ENCODE measurements around the gene GPR50. TPM values are rescaled to one million over a fixed set of nuclear protein-coding genes. Genes with fewer than 3 reads are reported as not detected.
A peak's percentile ranks its signal among the peaks of the same experiment; 100 is the strongest.

GPR50 gene
- total RNA-seq, result not detected

DNA sequence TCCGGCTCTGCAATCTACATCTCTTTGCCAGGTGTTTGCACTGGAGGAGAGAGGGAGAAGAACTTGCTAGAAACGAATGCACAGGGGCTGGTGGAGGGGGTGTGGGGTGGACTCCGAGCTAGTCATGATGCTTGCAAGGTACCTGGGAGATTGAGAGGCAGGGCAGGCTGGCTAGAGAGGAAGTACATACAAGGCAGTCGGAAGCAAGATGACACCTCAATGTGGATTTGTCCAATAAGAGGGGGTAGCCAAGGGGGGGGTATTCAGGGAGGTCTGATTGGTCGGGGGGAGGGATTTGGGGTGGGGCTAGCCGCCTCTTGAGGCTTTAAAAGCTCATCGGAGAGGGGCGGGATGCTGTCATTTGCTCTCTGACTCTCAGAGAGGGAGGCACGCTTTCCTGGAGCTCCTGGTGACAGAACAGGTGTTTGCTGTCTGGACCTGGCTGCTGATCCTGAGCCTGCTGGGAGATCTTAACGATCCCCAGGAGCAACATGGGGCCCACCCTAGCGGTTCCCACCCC, at the start of gene GPR50:
Gene GPR50 (plus strand): TSS at position 354 of the 520 bp plus-strand sequence. CDS start 138 bp downstream, at position 492.
- DNase-seq, result no peak
- Mint-ChIP-seq H3K4me3 (no peak within 1 kb of the TSS), H3K9me3 (ENCODE audit: low read depth) (no peaks in the 10 kb centered on the region), H3K4me1 (peaks cover 7% of the 10 kb centered on the region), H3K27me3 (peaks cover 66% of the 10 kb centered on the region), H3K36me3 (no peaks in the 10 kb centered on the region), H3K27ac (no peak within 1 kb of the TSS)
- ATAC-seq, result no peak
- CTCF ChIA-PET, result no interaction called here

DNA sequence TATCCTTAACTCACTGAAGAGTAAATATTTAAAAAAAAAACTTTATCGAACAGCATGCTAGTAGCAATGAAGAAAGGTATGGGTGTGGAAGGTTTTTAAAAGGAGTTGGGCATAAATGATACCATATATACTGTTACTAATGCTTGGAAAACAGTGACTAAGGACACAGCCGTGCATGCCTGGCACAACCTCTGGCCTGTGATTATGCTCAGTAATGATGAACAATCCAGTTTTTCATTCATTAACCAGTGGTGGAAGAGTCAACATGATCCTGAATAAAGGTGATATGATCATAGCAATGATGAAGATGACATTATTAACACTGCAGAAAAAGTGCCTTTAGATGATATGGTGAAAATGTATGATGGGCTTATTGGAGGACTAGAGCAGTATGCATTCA, 43.9 kb upstream of the GPR50 start:
- no peaks in the 10 kb centered on the region for H3K27me3 Mint-ChIP-seq
- no peak for ATAC-seq
- H3K36me3 Mint-ChIP-seq, result no peaks in the 10 kb centered on the region
- H3K27ac Mint-ChIP-seq, result no peak overlapping the region
- CTCF ChIA-PET, result no interaction called here
- H3K4me3 Mint-ChIP-seq, result no peak overlapping the region
- H3K9me3 Mint-ChIP-seq (ENCODE audit: low read depth), result no peaks in the 10 kb centered on the region
- no peaks in the 10 kb centered on the region for H3K4me1 Mint-ChIP-seq
- no peak for DNase-seq

DNA sequence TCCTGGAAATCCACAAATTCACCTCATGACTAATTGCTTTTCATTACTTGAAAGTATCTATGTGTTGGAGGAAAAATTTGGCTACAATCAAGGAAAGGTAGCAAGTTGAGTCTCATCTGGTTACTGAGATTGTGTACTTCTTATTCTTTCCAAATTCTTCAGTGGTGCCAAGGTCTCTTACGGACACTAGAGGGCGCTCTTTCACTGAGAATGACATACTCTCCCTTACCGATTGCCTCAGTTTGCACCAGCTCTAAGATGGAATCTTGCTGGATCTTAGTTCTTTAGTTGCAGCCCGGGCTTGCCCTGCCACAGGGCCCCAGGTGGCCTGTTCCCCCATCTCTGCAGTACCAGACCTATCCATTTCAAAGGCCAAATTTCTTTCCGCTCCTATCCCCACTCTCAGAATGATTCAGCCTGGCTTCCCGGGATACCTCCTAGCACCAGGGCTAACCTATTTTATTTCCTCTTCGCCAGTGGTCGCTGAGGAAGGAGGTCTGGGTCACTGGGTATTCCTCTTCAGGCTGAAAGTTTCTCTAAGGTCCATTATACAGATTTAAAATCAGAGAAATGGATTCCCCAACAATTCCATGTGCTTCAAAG, 24.6 kb upstream of the GPR50 start:
- H3K9me3 Mint-ChIP-seq (ENCODE audit: low read depth), result no peaks in the 10 kb centered on the region
- H3K4me3 Mint-ChIP-seq, result no peak overlapping the region
- no peaks in the 10 kb centered on the region for H3K4me1 Mint-ChIP-seq
- no peaks in the 10 kb centered on the region for H3K36me3 Mint-ChIP-seq
- ATAC-seq (peak; percentile 42), DNase-seq (peak; percentile 43)
- CTCF ChIA-PET, result interaction anchor here (0.5 to 1.9 kb wide), 5 partner anchors 8 to 340 kb away, joined by 3 to 4 read pairs (median 3); no protein-coding TSS in a partner anchor
- no peak overlapping the region for H3K27ac Mint-ChIP-seq
- H3K27me3 Mint-ChIP-seq, result peaks cover 35% of the 10 kb centered on the region

DNA sequence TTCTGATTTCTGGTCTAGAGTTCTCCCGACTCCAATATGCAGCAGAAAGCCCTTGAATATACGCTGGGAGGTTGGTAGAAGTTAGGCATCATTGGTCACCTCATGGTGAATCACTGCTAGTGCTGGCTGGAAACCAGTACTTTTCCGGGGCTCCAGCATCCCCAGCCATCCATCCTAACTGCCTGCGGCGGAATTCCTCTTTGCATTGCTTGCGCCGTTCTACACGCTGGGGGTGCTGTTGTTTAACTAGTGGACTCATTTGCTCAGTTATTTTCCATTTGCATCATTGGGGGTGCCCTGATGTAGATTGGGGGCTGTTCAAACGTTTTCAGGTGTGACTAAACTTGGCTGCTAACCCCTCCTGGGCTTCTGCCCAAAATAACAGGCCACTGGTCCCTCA, 23.3 kb upstream of the GPR50 start:
- ATAC-seq (no peak), DNase-seq (no peak)
- Mint-ChIP-seq H3K36me3 (no peaks in the 10 kb centered on the region), H3K4me1 (no peaks in the 10 kb centered on the region), H3K27me3 (peaks cover 26% of the 10 kb centered on the region), H3K27ac (no peak overlapping the region), H3K4me3 (no peak overlapping the region), H3K9me3 (ENCODE audit: low read depth) (no peaks in the 10 kb centered on the region)
- CTCF ChIA-PET, result no interaction called here

DNA sequence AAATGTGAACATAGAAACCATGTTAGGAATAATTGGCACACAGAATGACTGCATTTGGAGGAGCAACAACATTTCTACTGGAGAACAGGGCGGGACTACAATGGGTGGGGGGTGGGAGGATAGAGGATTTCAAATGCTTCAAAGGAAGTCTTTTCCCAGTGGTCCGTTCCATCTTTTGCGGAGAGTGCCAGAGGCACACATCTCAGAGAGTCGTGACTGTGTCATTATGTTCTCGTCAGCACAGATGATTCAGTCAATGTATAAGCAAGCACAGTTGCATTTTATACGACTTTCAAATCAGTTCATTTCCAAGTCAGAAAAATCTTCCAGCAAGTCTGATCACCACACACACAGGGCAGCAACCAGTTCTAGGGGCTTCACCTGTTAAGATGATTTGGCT, 22.7 kb upstream of the GPR50 start:
- ATAC-seq (no peak), DNase-seq (no peak)
- Mint-ChIP-seq H3K27ac (no peak overlapping the region), H3K36me3 (no peaks in the 10 kb centered on the region), H3K4me1 (no peaks in the 10 kb centered on the region), H3K27me3 (peaks cover 26% of the 10 kb centered on the region), H3K9me3 (ENCODE audit: low read depth) (no peaks in the 10 kb centered on the region), H3K4me3 (no peak overlapping the region)
- CTCF ChIA-PET, result interaction anchor here (0.7 kb wide), 1 partner anchor 527 kb away, joined by 3 read pairs; no protein-coding TSS in a partner anchor

DNA sequence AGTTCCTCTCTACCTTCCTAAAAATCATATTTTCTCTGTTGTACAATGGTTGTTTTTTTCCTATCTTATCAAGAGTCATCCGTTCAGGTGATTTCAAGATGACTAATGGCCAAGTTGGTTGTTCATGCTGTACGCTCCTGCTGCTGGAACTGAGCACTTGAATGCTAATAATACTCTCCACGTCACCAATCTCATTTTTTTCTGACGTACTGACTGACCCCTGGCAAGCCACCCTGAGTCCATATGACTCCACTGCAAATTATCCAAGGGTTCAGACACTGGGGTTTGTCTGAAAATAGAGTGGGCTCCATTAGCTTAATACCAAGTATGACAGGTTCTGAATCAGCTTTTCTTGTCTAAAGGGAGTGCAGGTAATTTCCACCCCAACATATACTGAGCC, 21.1 kb upstream of the GPR50 start:
- no peaks in the 10 kb centered on the region for H3K36me3 Mint-ChIP-seq
- no peak overlapping the region for H3K27ac Mint-ChIP-seq
- ATAC-seq, result no peak
- H3K4me3 Mint-ChIP-seq, result no peak overlapping the region
- H3K4me1 Mint-ChIP-seq, result no peaks in the 10 kb centered on the region
- DNase-seq, result no peak
- H3K27me3 Mint-ChIP-seq, result peaks cover 15% of the 10 kb centered on the region
- no peaks in the 10 kb centered on the region for H3K9me3 Mint-ChIP-seq (ENCODE audit: low read depth)
- CTCF ChIA-PET, result no interaction called here

DNA sequence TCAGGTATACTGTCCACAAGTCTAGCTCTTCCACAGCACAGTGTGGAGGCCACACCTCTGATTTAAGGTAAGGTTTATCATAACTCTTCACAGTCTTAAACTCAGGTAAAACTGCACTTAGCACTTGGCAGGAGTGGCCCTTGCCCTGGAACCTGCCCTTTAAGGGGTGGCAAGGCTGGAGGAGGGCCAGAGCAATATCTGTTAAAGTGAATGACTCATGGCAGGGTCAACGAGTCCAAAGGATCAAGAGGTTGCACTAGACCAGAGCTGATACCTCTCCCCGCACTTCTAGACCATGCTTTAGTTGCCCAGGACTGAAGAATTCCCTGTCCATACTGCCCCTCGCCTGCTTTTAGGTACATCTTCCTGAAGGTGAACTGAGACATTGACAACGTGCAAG, 14.7 kb upstream of the GPR50 start:
- Mint-ChIP-seq H3K4me3 (no peak overlapping the region), H3K27ac (no peak overlapping the region), H3K27me3 (peaks cover 9% of the 10 kb centered on the region), H3K9me3 (ENCODE audit: low read depth) (no peaks in the 10 kb centered on the region), H3K36me3 (no peaks in the 10 kb centered on the region), H3K4me1 (no peaks in the 10 kb centered on the region)
- CTCF ChIA-PET, result no interaction called here
- ATAC-seq (no peak), DNase-seq (no peak)

DNA sequence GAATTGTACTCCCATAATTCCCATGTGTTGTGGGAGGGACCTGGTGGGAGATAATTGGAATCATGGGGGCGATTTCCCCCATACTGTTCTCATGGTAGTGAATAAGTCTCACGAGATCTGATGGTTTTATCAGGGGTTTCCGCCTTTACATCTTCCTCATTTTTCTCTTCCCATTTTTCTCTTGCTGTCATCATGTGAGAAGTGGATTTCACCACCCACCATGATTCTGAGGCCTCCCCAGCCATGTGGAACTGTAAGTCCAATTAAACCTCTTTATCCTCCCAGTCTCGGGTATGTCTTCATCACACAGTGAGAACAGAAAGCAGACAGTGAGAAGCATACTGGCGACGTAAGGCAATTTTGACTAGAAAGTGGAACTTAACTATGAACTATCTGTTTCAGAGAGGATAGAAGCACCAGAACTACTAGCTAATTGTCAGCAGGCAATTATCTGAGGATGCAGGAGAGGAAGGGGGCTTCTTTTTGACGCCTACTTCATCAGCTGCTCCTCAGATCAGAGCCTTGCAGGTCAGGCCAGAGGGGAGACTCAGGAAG, 8.5 kb upstream of the GPR50 start:
- no peaks in the 10 kb centered on the region for H3K4me1 Mint-ChIP-seq
- DNase-seq (no peak), ATAC-seq (no peak)
- H3K9me3 Mint-ChIP-seq (ENCODE audit: low read depth), result no peaks in the 10 kb centered on the region
- CTCF ChIA-PET, result no interaction called here
- H3K27me3 Mint-ChIP-seq, result peaks cover 19% of the 10 kb centered on the region
- H3K27ac Mint-ChIP-seq, result no peak overlapping the region
- no peak overlapping the region for H3K4me3 Mint-ChIP-seq
- no peaks in the 10 kb centered on the region for H3K36me3 Mint-ChIP-seq

DNA sequence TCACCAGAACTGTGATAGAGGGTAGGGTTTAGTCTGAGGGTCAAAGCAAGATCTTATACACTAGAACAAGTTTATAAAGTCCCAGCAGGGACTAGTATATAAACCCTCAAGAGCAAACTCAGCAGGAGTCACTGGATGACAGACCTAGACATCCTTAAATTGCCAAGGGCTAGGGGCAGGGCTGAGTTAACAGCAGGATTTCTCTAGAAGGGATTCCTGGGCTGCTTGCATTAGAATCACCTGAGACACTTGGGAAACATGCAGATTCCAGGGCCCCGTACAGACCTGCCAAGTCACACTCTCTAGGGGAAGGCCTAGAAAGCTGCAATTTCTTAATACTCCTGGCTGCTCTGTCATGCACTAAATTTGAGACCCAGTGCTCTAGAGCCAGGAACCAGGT, 6.6 kb upstream of the GPR50 start:
- CTCF ChIA-PET, result no interaction called here
- peaks cover 20% of the 10 kb centered on the region for H3K27me3 Mint-ChIP-seq

DNA sequence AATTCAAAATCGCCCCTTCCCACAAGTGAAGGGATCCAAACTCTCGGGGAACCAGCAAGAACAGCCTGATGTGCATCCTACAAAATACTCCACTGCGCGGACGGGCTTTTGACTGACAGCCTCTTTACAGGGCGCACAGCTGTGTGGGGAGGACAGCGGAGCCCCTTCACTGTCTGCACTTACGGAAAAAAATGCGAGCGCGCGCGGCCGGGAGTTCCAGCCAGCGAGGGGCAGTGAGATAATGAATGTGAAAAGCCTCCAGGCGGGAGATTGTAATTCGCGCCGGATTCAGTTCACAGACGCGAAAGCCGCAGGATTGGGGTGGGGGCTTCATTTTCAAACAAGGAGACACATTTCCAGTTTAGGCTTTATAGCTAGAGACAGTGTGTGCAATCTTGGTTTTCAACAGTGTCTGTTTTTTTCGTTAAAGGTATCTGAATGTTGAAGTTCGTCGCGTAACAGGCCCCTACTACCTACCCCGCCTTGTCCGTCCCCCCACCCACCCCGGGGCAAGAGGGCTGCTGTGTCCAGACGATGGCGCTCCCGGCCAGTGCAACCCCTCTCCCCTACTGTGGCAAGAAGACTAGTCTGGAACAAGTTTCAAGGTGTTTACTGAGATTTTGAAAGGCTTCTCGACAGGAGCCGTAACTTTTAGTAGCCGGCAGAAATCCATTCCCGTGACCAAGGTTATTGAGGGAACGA, 1.7 kb upstream of the GPR50 start:
- DNase-seq (no peak), ATAC-seq (no peak)
- Mint-ChIP-seq H3K4me3 (no peak overlapping the region), H3K36me3 (no peaks in the 10 kb centered on the region), H3K9me3 (ENCODE audit: low read depth) (no peaks in the 10 kb centered on the region), H3K4me1 (peaks cover 7% of the 10 kb centered on the region), H3K27me3 (peaks cover 52% of the 10 kb centered on the region), H3K27ac (no peak overlapping the region)
- CTCF ChIA-PET, result no interaction called here

More for the DNA sequence above, 6.6 kb upstream of the GPR50 start:
- H3K9me3 Mint-ChIP-seq (ENCODE audit: low read depth), result no peaks in the 10 kb centered on the region
- H3K36me3 Mint-ChIP-seq, result no peaks in the 10 kb centered on the region
- H3K4me3 Mint-ChIP-seq, result no peak overlapping the region
- H3K4me1 Mint-ChIP-seq, result no peaks in the 10 kb centered on the region
- ATAC-seq, result no peak
- H3K27ac Mint-ChIP-seq, result no peak overlapping the region
- no peak for DNase-seq

DNA sequence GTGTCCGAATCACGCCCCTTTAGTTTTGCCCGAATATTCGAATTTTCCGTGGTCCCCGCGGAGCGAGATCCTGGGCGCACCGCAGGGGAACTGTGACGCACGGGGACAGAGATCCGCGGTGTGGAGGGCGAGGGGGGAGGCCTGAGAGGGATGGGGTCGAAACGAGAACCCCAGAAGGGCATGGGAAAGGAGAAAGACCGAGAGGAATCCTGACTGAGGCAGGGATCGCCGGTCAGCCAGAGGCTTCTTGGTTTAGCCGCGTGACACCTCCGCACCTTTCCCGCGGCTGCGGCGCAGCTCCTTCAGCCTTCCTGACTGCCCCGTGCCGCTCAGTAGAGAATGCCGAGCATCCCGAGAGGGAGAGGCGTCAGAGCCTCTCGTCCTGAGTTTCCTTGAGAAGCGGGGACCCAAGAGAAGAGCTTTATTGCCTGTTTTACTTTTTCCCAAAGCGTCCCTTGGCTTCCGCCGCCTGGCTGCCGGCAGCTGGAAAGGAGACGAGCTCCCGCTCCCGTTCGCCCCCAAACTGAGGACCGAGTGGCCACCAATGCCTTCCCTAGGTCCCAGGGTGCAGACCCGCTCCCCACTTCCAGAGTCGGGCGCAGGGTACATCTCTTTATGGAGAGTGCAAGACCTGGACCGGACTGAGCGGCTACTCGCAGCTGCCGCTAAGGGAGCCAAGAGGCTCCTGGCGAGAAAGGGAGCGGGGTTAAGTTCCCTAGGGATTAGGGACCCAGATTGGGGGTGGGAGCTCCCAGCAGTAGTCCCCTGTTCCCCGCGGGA, 911 bp upstream of the GPR50 start:
- Mint-ChIP-seq H3K36me3 (no peaks in the 10 kb centered on the region), H3K4me1 (peaks cover 7% of the 10 kb centered on the region), H3K27me3 (peaks cover 60% of the 10 kb centered on the region), H3K27ac (no peak overlapping the region), H3K9me3 (ENCODE audit: low read depth) (no peaks in the 10 kb centered on the region), H3K4me3 (no peak overlapping the region)
- ATAC-seq (no peak), DNase-seq (no peak)
- CTCF ChIA-PET, result no interaction called here

DNA sequence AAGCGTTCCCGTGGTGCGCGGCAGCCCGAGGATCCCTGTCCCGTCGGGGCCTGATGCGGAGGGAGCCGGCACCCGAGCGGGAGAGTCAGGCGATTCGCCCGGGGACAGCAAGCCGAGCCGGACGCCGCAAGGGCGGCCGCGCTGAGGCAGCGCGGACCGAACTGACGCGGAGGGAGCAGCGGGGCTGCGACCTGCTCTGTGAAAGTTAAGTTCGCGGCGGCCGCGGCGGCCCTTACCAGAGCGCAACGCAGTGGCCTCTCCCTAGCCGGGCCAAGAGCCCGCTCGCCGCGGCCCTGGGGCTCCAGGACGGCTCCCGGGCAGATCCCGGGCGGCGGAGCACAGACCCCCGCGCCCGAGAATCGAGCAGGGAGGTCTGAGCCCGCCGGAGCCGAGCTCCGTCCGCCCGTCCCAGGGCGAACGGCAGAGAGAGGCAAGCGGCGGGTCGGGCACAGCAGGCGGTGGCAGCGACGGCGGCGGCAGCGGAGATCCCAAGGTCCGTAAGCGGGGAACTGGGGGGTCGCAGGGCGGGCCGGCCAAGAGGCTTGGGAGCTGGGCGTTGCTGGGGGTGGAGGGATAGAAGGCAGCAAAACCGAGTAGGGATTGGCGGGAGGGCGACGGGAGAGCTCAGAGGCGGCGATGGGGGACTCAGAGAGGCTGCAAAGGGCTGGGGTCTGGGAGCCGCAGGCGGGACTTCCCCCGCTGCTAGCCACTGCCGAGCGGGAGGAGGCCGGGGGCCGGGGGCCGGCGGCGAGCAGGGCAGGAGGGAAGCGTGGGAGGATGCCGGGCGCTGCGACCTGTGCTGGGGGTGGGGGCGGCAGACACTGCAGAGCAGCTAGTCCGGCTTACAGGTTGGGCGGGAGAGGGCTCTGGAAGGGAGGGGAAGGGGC, 1.0 kb downstream of the GPR50 start:
- H3K4me1 Mint-ChIP-seq, result peaks cover 7% of the 10 kb centered on the region
- H3K27ac Mint-ChIP-seq, result no peak overlapping the region
- no peaks in the 10 kb centered on the region for H3K36me3 Mint-ChIP-seq
- no peaks in the 10 kb centered on the region for H3K9me3 Mint-ChIP-seq (ENCODE audit: low read depth)
- CTCF ChIA-PET, result no interaction called here
- ATAC-seq (no peak), DNase-seq (no peak)
- peaks cover 73% of the 10 kb centered on the region for H3K27me3 Mint-ChIP-seq
- H3K4me3 Mint-ChIP-seq, result no peak overlapping the region

DNA sequence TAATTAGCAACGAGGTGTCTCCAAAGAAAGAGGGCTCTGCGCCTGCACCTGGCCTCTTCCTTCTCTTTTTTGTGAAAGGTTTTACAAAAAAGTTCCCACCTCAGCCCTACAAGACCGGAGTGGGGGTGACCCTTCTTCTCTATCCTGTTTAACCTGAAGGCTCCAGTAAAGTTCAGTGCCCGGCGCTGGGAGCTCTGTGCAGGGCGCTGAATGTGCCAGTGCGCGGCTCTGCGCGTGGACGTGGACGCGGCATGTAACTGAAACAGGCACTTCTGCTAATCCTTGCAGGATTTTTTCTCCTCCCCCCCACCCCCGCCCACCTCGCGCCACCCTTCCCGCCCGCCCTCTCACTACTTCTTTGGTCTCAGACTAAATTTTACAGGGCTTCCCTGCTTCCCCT, 2.4 kb downstream of the GPR50 start:
- peaks cover 82% of the 10 kb centered on the region for H3K27me3 Mint-ChIP-seq
- DNase-seq, result no peak
- H3K9me3 Mint-ChIP-seq (ENCODE audit: low read depth), result no peaks in the 10 kb centered on the region
- H3K27ac Mint-ChIP-seq, result no peak overlapping the region
- H3K4me3 Mint-ChIP-seq, result no peak overlapping the region
- no peak for ATAC-seq
- no peaks in the 10 kb centered on the region for H3K36me3 Mint-ChIP-seq
- peaks cover 7% of the 10 kb centered on the region for H3K4me1 Mint-ChIP-seq
- CTCF ChIA-PET, result no interaction called here
